ENCODE results near the gene TRIM33. TPM values are rescaled to one million over a fixed set of nuclear protein-coding genes. Genes with fewer than 3 reads are reported as not detected.

The TRIM33 gene
- total RNA-seq, 1 experiment from 2014 or later = 53.8 TPM

- H2BK15ac ChIP-seq (ENCODE audit: low read depth, low read length) = no peak overlapping the region
- peak overlapping the region; percentile 87 to 92 for H3K4me3 Mint-ChIP-seq
- no peak overlapping the region for H4K5ac ChIP-seq (ENCODE audit: insufficient read length, low read depth, low read length)
- H3K4me1 ChIP-seq (ENCODE audit: insufficient read depth, low read length) = peaks cover 4% of the 10 kb centered on the region; the same call in 1 of the 2 replicates
- peak overlapping the region; percentile 1 to 96 (median 81); a peak in 5 of 7 replicates for H3K27ac Mint-ChIP-seq
- no peak overlapping the region for H3K27ac ChIP-seq (ENCODE audit: insufficient read length, low read depth, low read length)
- no peaks in the 10 kb centered on the region for H3K9me3 Mint-ChIP-seq
- H3K18ac ChIP-seq (ENCODE audit: insufficient read length, low read depth, low read length) = no peak overlapping the region
- H2AK5ac ChIP-seq (ENCODE audit: insufficient read length, low read length) = no peak overlapping the region
- no peak overlapping the region for H4K8ac ChIP-seq (replicated peaks; ENCODE audit: insufficient read length, low read depth, low read length)
- peak overlapping the region; percentile 99 for H3K4me2 ChIP-seq (ENCODE audit: insufficient read depth, insufficient read length, low read length)
- H3K79me1 ChIP-seq (ENCODE audit: insufficient read depth, low read depth, low read length, poor library complexity, severe bottlenecking) = no peaks in the 10 kb centered on the region
- H3K23me2 ChIP-seq (ENCODE audit: insufficient read length, low read depth, low read length, poor library complexity, severe bottlenecking) = peaks cover 23% of the 10 kb centered on the region
- H2AFZ ChIP-seq (ENCODE audit: low read length) = no peak overlapping the region
- peaks cover 13% of the 10 kb centered on the region for H3K27me3 Mint-ChIP-seq (ENCODE audit: low read depth)
- H3K56ac ChIP-seq (ENCODE audit: insufficient read length, low read depth, low read length) = no peak overlapping the region
- H2BK5ac ChIP-seq (ENCODE audit: insufficient read length, low read length) = no peak overlapping the region
- peak overlapping the region; percentile 91; the same call in 1 of the 2 replicates for H3K14ac ChIP-seq (ENCODE audit: insufficient read depth, low read length)
- DNase-seq = no peak
- peak overlapping the region; percentile 92 for H3K9ac ChIP-seq (ENCODE audit: extremely low read depth, insufficient read length, low read length)
- H4K20me1 ChIP-seq (ENCODE audit: control insufficient read depth, insufficient read depth, insufficient read length) = no peaks in the 10 kb centered on the region
- WGBS (ENCODE audit: extremely low coverage, insufficient read length, low lambda C conversion rate) = no CpG with 5 or more reads among the region's 9 CpGs
- H3K9me3 ChIP-seq (ENCODE audit: control insufficient read depth, low read depth, low read length) = no peaks in the 10 kb centered on the region
- H3K27me3 ChIP-seq (ENCODE audit: insufficient read depth, low read length) = no peaks in the 10 kb centered on the region
- TF ChIP-seq CTCF (conservative IDR thresholded peaks at IDR 0.05) = no peak
- no peak overlapping the region for H2BK20ac ChIP-seq (ENCODE audit: low read depth, low read length, poor library complexity, severe bottlenecking)
- no peak overlapping the region for H3T11ph ChIP-seq (ENCODE audit: low read length)
- no peak overlapping the region for H4K91ac ChIP-seq (ENCODE audit: insufficient read length, low read depth, low read length)
- peaks cover 45% of the 10 kb centered on the region for H3K79me2 ChIP-seq (ENCODE audit: insufficient read depth, low read length)
- H2BK12ac ChIP-seq (ENCODE audit: insufficient read length, low read depth, low read length) = no peak overlapping the region
- H2BK120ac ChIP-seq (ENCODE audit: low read depth, low read length, poor library complexity, severe bottlenecking) = no peak overlapping the region
- peaks cover 36 to 39% of the 10 kb centered on the region in 2 experiments for H3K4me1 Mint-ChIP-seq
- no peak overlapping the region for H3K23ac ChIP-seq (ENCODE audit: insufficient read length, low read depth, low read length)
- no peak overlapping the region for H3K4ac ChIP-seq (ENCODE audit: low read depth, low read length)
- peaks cover 16 to 21% (median 16%) of the 10 kb centered on the region in 3 experiments for H3K36me3 Mint-ChIP-seq (ENCODE audit: insufficient read depth in 1 of 3, low read depth in 3 of 3)
Measured at GRCh38 chr1:114509596-114510273, 1.3 kb downstream of the TRIM33 start.

Data from H9 (cell line).